ENCODE measurements around the gene GFER. TPM values are rescaled to one million over a fixed set of nuclear protein-coding genes. Genes with fewer than 3 reads are reported as not detected.

The GFER gene
- total and polyA plus RNA-seq, 2 donors (not counting 1 experiment from before 2014, with no cell fraction given) = 15.6 to 30.4 TPM

DNA sequence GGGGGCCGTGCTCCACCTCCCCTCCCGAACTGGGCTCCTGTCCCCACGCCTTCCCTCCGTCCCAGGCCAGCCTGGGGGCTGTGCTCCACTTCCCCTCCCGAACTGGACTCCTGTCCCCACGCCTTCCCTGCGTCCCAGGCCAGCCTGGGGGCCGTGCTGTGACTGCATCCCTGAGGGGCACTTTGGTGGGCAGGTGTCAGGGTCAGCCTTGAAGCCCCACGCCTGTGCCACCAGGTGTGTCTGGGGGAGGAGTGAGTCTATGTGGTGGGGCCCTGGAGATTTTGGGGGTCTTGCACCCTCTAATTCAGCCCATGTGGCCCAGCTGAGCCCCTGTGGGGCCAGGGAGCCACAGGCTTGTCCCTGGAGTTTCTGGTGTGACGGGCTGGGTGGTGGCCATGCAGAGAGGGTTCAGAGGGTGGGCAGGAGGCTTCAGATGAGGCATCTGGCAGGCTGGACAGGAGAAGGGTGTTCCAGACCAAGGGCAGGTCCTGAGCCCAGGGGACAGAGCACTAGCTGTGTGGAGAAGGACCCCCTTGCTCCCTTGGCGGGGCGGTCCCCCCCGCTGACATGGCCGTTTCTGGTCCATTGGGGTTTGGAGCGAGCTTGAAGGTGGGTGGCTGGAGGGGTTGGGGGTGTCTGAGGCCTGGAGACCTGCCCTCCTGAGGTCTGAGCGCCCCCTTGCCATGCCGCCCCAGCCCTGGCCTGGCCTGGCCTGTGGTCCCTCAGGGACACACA lies 50.9 kb downstream of the GFER start:
- CTCF ChIA-PET = no interaction called here
- H3K4me2 ChIP-seq (replicated peaks; ENCODE audit: low read depth, low read length, poor library complexity, severe bottlenecking) = no peak overlapping the region
- H3K4me3 ChIP-seq (ENCODE audit: control extremely low read depth in 1 of 5, extremely low read depth in 1 of 5, insufficient read depth in 1 of 5, low read depth in 2 of 5, low read length in 4 of 5) = no peak overlapping the region
- intact Hi-C loops (cut with micrococcal nuclease) = no loop called here
- ATAC-seq (ENCODE audit: low read depth) = no peak
- Mint-ChIP-seq H3K9me3 (ENCODE audit: insufficient read depth) (no peaks in the 10 kb centered on the region), H3K4me3 (no peak overlapping the region), H3K4me1 (no peaks in the 10 kb centered on the region), H3K27ac (no peak overlapping the region), H3K27me3 (no peaks in the 10 kb centered on the region)
- WGBS (ENCODE audit: insufficient coverage) = 93% methylated on average over 15 of the region's 17 CpGs
- no peak for DNase-seq
- H3K79me2 ChIP-seq (ENCODE audit: control insufficient read depth, insufficient read depth, low read length) = no peaks in the 10 kb centered on the region
- H3K36me3 ChIP-seq (replicated peaks in 1 of 2; ENCODE audit: control extremely low read depth in 1 of 2, control insufficient read depth in 1 of 2, extremely low read depth in 1 of 2, insufficient read depth in 2 of 2, low read length in 1 of 2) = no peaks in the 10 kb centered on the region
- H2AFZ ChIP-seq (ENCODE audit: insufficient read depth, low read depth, low read length, poor library complexity, severe bottlenecking) = no peak overlapping the region
- TF ChIP-seq EZH2 (IDR thresholded peaks at IDR 0.05; ENCODE audit: borderline replicate concordance, insufficient read depth, low read depth, low read length, poor library complexity, severe bottlenecking) = no peak
- no peak for TF ChIP-seq CTCF (IDR thresholded peaks at IDR 0.05)
- H3K27ac ChIP-seq (ENCODE audit: low read length in 2 of 2) = no peak overlapping the region
- H3K9ac ChIP-seq (ENCODE audit: low read length) = no peak overlapping the region
- peaks cover 0 to 12% (median 0%) of the 10 kb centered on the region in 4 experiments for H3K27me3 ChIP-seq (replicated peaks in 1 of 4; ENCODE audit: control extremely low read depth in 1 of 4, control insufficient read depth in 3 of 4, insufficient read depth in 4 of 4, low read length in 3 of 4)
- POLR2A ChIA-PET = no interaction called here
- peaks cover 0 to 5% of the 10 kb centered on the region in 2 donors for H3K4me1 ChIP-seq (ENCODE audit: control insufficient read depth in 2 of 2, insufficient read depth in 2 of 2, low read length in 2 of 2)
- H3K9me3 ChIP-seq (ENCODE audit: control extremely low read depth in 1 of 3, control insufficient read depth in 2 of 3, insufficient read depth in 1 of 3, low read length in 2 of 3) = peaks cover 0 to 13% (median 0%) of the 10 kb centered on the region in 3 donors
- H4K20me1 ChIP-seq (ENCODE audit: control insufficient read depth, insufficient read depth, low read length, poor library complexity, severe bottlenecking) = no peaks in the 10 kb centered on the region

GRCh38 chr16:2035431-2036199 lies 51.6 kb downstream of the GFER start:
- peaks cover 0 to 10% (median 0%) of the 10 kb centered on the region in 4 experiments for H3K27me3 ChIP-seq (replicated peaks in 1 of 4; ENCODE audit: control extremely low read depth in 1 of 4, control insufficient read depth in 3 of 4, insufficient read depth in 4 of 4, low read length in 3 of 4)
- H4K20me1 ChIP-seq (ENCODE audit: control insufficient read depth, insufficient read depth, low read length, poor library complexity, severe bottlenecking) = no peaks in the 10 kb centered on the region
- Mint-ChIP-seq H3K27me3 (no peaks in the 10 kb centered on the region), H3K4me3 (no peak overlapping the region), H3K27ac (no peak overlapping the region), H3K9me3 (ENCODE audit: insufficient read depth) (no peaks in the 10 kb centered on the region), H3K4me1 (no peaks in the 10 kb centered on the region)
- ChIA-PET POLR2A (no interaction called here), CTCF (no interaction called here)
- H3K9ac ChIP-seq (ENCODE audit: low read length) = no peak overlapping the region
- H2AFZ ChIP-seq (ENCODE audit: insufficient read depth, low read depth, low read length, poor library complexity, severe bottlenecking) = no peak overlapping the region
- H3K79me2 ChIP-seq (ENCODE audit: control insufficient read depth, insufficient read depth, low read length) = no peaks in the 10 kb centered on the region
- no peaks in the 10 kb centered on the region for H3K36me3 ChIP-seq (replicated peaks in 1 of 2; ENCODE audit: control extremely low read depth in 1 of 2, control insufficient read depth in 1 of 2, extremely low read depth in 1 of 2, insufficient read depth in 2 of 2, low read length in 1 of 2)
- 90% methylated on average over 34 of the region's 34 CpGs for WGBS (ENCODE audit: insufficient coverage)
- peaks cover 0 to 13% (median 0%) of the 10 kb centered on the region in 3 donors for H3K9me3 ChIP-seq (ENCODE audit: control extremely low read depth in 1 of 3, control insufficient read depth in 2 of 3, insufficient read depth in 1 of 3, low read length in 2 of 3)
- TF ChIP-seq CTCF (IDR thresholded peaks at IDR 0.05) (no peak), EZH2 (IDR thresholded peaks at IDR 0.05; ENCODE audit: borderline replicate concordance, insufficient read depth, low read depth, low read length, poor library complexity, severe bottlenecking) (no peak)
- no peak overlapping the region for H3K4me3 ChIP-seq (ENCODE audit: control extremely low read depth in 1 of 5, extremely low read depth in 1 of 5, insufficient read depth in 1 of 5, low read depth in 2 of 5, low read length in 4 of 5)
- DNase-seq (no peak), ATAC-seq (ENCODE audit: low read depth) (no peak)
- no peak overlapping the region for H3K27ac ChIP-seq (ENCODE audit: low read length in 2 of 2)
- intact Hi-C loops (cut with micrococcal nuclease) = no loop called here
- H3K4me1 ChIP-seq (ENCODE audit: control insufficient read depth in 2 of 2, insufficient read depth in 2 of 2, low read length in 2 of 2) = peaks cover 0 to 5% of the 10 kb centered on the region in 2 donors
- no peak overlapping the region for H3K4me2 ChIP-seq (replicated peaks; ENCODE audit: low read depth, low read length, poor library complexity, severe bottlenecking)
